HepG2 (cell line): ENCODE data around the gene MPP1. TPM values are rescaled to one million over a fixed set of nuclear protein-coding genes. Genes with fewer than 3 reads are reported as not detected.

Experiments
- ATAC-seq: fragments of 200-7000 bp; cut with Tn5 transposase; 3 replicates; pipeline ENCODE4 v1.9.1; 2020; ENCODE audit warnings: mild to moderate bottlenecking, moderate library complexity
- BruUV-seq: library from RNA; stranded (reverse); fragments of 400-500 nt; replicated peaks from 2 replicates; lab custom pipeline; 2021; lab: Mats Ljungman, UMichigan
- CTCF ChIA-PET: fragments of 300-600 bp; formaldehyde crosslinking; extraction: SDS; loops from one replicate; lab custom pipeline; 2021; ENCODE audit warnings: low total read pairs, inconsistent platforms, low intra/inter-chr PET ratio; lab: Yijun Ruan, JAX
- POLR2A ChIA-PET: fragments of 350-600 bp; sonication (Branson Sonifier 250); formaldehyde crosslinking; loops from one replicate; lab custom pipeline; 2020; ENCODE audit warnings: antibody characterized with exemption, inconsistent platforms; lab: Yijun Ruan, JAX
- DNase-seq: peaks from one replicate; pipeline ENCODE4 v3.0.0-alpha.2; 2015; ENCODE audit warnings: low spot score
- FAIRE-seq: peaks from 3 replicates; lab custom pipeline; 2011; peaks lifted over from hg19 to GRCh38; lab: Jason Lieb, UNC
- H2AFZ ChIP-seq: one replicate; pipeline ENCODE4 v1.6.1; 2011; ENCODE audit warnings: low read length, inconsistent platforms
- H3K27ac ChIP-seq: fragments of 300-600 bp; 3 replicates; pipeline ENCODE4 v1.8.0; 2011; ENCODE audit warnings: mixed run types, mild to moderate bottlenecking, mixed read lengths, low read length, inconsistent platforms; ENCODE audit not compliant: insufficient read depth; ENCODE audit errors: extremely low read length
- H3K27me3 ChIP-seq, 2 experiments: fragments of 200-600 bp in 1 of 2; 2 replicates in 1 of 2; 3 replicates in 1 of 2; pipeline versions ENCODE4 v1.6.0 to v1.8.0; 2011; ENCODE audit warnings: low read length in 2 of 2, mild to moderate bottlenecking in 2 of 2, moderate library complexity in 2 of 2, inconsistent platforms in 1 of 2; ENCODE audit not compliant: insufficient read depth in 2 of 2, control insufficient read depth in 1 of 2
- H3K36me3 ChIP-seq, 2 experiments: fragments of 200-600 bp in 1 of 2; replicated peaks in 1 of 2; 2 replicates in 1 of 2; 3 replicates in 1 of 2; pipeline versions ENCODE4 v1.5.1 to v1.8.0; 2011; ENCODE audit warnings: low read length in 2 of 2, inconsistent platforms in 1 of 2; ENCODE audit not compliant: insufficient read depth in 2 of 2, control insufficient read depth in 1 of 2
- H3K4me1 ChIP-seq: 2 replicates; pipeline ENCODE4 v1.5.1; 2012; ENCODE audit warnings: low read length, inconsistent platforms; ENCODE audit not compliant: insufficient read depth
- H3K4me2 ChIP-seq: 2 replicates; pipeline ENCODE4 v1.6.0; 2011; ENCODE audit warnings: low read depth, low read length, inconsistent platforms
- H3K4me3 ChIP-seq, 3 experiments: fragments of 200-600 bp in 1 of 3; sonication (generic), shearing (Covaris generic) in 1 of 3; replicated peaks in 1 of 3; 2 replicates each; pipeline ENCODE4 v1.5.1; 2011 to 2016; ENCODE audit warnings: low read length in 3 of 3, inconsistent platforms in 2 of 3, low read depth in 2 of 3, mild to moderate bottlenecking in 2 of 3, control low read depth in 1 of 3, mixed read lengths in 1 of 3; ENCODE audit not compliant: insufficient read depth in 1 of 3
- H3K79me2 ChIP-seq: one replicate; pipeline ENCODE4 v1.6.1; 2011; ENCODE audit warnings: low read length, inconsistent platforms; ENCODE audit not compliant: insufficient read depth
- H3K9ac ChIP-seq: 2 replicates; pipeline ENCODE4 v1.6.0; 2011; ENCODE audit warnings: mild to moderate bottlenecking, low read depth, low read length, inconsistent platforms; ENCODE audit not compliant: insufficient read depth
- H3K9me3 ChIP-seq: 2 replicates; pipeline ENCODE4 v1.5.1; 2012; ENCODE audit warnings: mild to moderate bottlenecking, low read length
- H4K20me1 ChIP-seq: 2 replicates; pipeline ENCODE4 v1.6.0; 2011; ENCODE audit warnings: inconsistent platforms, mild to moderate bottlenecking, low read length, moderate library complexity; ENCODE audit not compliant: insufficient read depth
- ELF1 ChIP-seq: sonication (generic); formaldehyde crosslinking; IDR thresholded peaks from 2 replicates; pipeline ENCODE4 v1.4.0; 2020; ENCODE audit warnings: missing genetic modification reagents
- GTF2F1 ChIP-seq: fragments of 150-350 bp; IDR thresholded peaks from 2 replicates; pipeline ENCODE4 v1.6.1; 2014; ENCODE audit warnings: low read length
- ZNF496 ChIP-seq: sonication (generic); formaldehyde crosslinking; IDR thresholded peaks from 2 replicates; pipeline ENCODE4 v1.8.1; 2023; ENCODE audit warnings: mild to moderate bottlenecking, moderate library complexity, missing genetic modification reagents; ENCODE audit not compliant: insufficient replicate concordance
- ZNF564 ChIP-seq: sonication (generic); formaldehyde crosslinking; IDR thresholded peaks from 2 replicates; pipeline ENCODE4 v1.8.1; 2023; ENCODE audit warnings: mild to moderate bottlenecking, missing genetic modification reagents
- WGBS: methylation state at CpG from one replicate; pipeline ENCODE4 v1.1.6; 2017; ENCODE audit warnings: low lambda C conversion rate; 5-methylcytosine and 5-hydroxymethylcytosine counted together
- in situ Hi-C: cut with HindIII; loops from 2 replicates; pipeline ENCODE4 v1.10.0; 2017; ENCODE audit warnings: low pct_unique_long_range_greater_than_20kb; ENCODE audit not compliant: extremely low pct_ligation_motif_present
- intact Hi-C: fragments of 100-400 bp; cut with micrococcal nuclease; formaldehyde crosslinking; loops from one replicate; pipeline ENCODE4 v1.10.0; 2022; ENCODE audit not compliant: unreplicated experiment
- polyA plus RNA-seq, 8 experiments: library from polyadenylated mRNA; depleted of rRNA in 3 of 8; stranded (reverse) in 7 of 8; unstranded in 1 of 8; fragments of >200 nt; fragmentation: Illumina TruSeq in 4 of 8; extraction: Trizol in 4 of 8; gene quantifications; 2 replicates each; pipeline versions ENCODE4 v1.2.1 to v1.2.3, GENCODE V29; 2011 to 2016; ENCODE audit warnings: low read depth in 4 of 8, missing spikeins in 1 of 8, mixed read lengths in 1 of 8; ENCODE audit not compliant: insufficient read depth in 1 of 8
- total RNA-seq, 5 experiments: library from RNA; depleted of rRNA; stranded (reverse); fragments of >200 nt; fragmentation: Illumina TruSeq; extraction: Trizol; gene quantifications; 2 replicates each; pipeline ENCODE4 v1.2.3, GENCODE V29; 2016; ENCODE audit warnings: low read depth in 1 of 5
- TF ChIP-seq, protein P1 (sequence below): sonication (generic); formaldehyde crosslinking; IDR thresholded peaks from 2 replicates; pipeline ENCODE4 v1.4.0; 2020; ENCODE audit warnings: missing genetic modification reagents, borderline replicate concordance
- TF ChIP-seq, protein P2 (sequence below): fragments of 450-650 bp; IDR thresholded peaks from 2 replicates; pipeline ENCODE4 v1.6.1; 2016

MPP1 gene
- total and polyA plus RNA-seq, 2 of the 13 experiments (the other 11 are each of a cell fraction or from before 2014, with no cell fraction given): 7.8 to 8.1 TPM

DNA sequence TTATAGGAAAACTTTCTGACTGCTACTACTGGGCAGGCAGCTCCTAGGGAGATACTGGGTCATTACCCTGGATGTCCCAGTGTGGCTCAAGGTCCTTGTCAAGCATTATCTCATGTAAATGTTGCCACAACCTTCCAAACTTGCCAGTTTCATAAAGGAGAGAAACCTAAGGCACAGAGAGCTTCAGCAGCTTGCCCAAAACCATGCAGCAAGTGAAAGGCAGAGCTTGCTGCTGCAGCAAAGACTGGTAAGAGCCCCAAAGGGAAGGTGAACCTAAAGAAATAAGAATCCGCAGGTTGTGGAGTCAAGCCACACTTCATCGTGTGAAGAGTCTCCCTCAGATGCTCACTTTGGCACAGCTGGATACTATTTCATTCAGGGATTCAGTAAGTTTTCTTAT is 2.3 kb downstream of the MPP1 start:
- intact Hi-C loops: no loop called here
- H3K4me2 ChIP-seq: peak overlapping the region; percentile 39; the same call in 1 of the 2 replicates
- TF ChIP-seq, protein P1, sequence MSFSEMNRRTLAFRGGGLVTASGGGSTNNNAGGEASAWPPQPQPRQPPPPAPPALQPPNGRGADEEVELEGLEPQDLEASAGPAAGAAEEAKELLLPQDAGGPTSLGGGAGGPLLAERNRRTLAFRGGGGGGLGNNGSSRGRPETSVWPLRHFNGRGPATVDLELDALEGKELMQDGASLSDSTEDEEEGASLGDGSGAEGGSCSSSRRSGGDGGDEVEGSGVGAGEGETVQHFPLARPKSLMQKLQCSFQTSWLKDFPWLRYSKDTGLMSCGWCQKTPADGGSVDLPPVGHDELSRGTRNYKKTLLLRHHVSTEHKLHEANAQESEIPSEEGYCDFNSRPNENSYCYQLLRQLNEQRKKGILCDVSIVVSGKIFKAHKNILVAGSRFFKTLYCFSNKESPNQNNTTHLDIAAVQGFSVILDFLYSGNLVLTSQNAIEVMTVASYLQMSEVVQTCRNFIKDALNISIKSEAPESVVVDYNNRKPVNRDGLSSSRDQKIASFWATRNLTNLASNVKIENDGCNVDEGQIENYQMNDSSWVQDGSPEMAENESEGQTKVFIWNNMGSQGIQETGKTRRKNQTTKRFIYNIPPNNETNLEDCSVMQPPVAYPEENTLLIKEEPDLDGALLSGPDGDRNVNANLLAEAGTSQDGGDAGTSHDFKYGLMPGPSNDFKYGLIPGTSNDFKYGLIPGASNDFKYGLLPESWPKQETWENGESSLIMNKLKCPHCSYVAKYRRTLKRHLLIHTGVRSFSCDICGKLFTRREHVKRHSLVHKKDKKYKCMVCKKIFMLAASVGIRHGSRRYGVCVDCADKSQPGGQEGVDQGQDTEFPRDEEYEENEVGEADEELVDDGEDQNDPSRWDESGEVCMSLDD (CRISPR knock-in tag): no peak
- TF ChIP-seq, protein P2, sequence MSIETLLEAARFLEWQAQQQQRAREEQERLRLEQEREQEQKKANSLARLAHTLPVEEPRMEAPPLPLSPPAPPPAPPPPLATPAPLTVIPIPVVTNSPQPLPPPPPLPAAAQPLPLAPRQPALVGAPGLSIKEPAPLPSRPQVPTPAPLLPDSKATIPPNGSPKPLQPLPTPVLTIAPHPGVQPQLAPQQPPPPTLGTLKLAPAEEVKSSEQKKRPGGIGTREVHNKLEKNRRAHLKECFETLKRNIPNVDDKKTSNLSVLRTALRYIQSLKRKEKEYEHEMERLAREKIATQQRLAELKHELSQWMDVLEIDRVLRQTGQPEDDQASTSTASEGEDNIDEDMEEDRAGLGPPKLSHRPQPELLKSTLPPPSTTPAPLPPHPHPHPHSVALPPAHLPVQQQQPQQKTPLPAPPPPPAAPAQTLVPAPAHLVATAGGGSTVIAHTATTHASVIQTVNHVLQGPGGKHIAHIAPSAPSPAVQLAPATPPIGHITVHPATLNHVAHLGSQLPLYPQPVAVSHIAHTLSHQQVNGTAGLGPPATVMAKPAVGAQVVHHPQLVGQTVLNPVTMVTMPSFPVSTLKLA: no peak
- TF ChIP-seq GTF2F1: no peak
- TF ChIP-seq ZNF496: no peak
- TF ChIP-seq ZNF564 (CRISPR knock-in tag): no peak
- no peak for TF ChIP-seq ELF1 (CRISPR knock-in tag)
- no peak overlapping the region for H3K27ac ChIP-seq
- CTCF ChIA-PET: no interaction called here
- no peak overlapping the region for H3K4me3 ChIP-seq
- H4K20me1 ChIP-seq: no peaks in the 10 kb centered on the region; the same call in 1 of the 2 replicates
- no peaks in the 10 kb centered on the region for H3K9me3 ChIP-seq
- H3K36me3 ChIP-seq: no peaks in the 10 kb centered on the region
- 0 out of 5 replicates have a peak, but pooled peaks cover 0 to 4% of the 10 kb centered on the region in 2 experiments for H3K27me3 ChIP-seq
- WGBS: 78% methylated on average over 2 of the region's 2 CpGs
- no peak for ATAC-seq
- no peak for FAIRE-seq
- no peak for DNase-seq
- BruUV-seq: no TSS peak
- no peak overlapping the region for H2AFZ ChIP-seq
- peaks cover 71% of the 10 kb centered on the region for H3K4me1 ChIP-seq
- no peaks in the 10 kb centered on the region for H3K79me2 ChIP-seq
- H3K9ac ChIP-seq: no peak overlapping the region
- in situ Hi-C loops: no loop called here
- POLR2A ChIA-PET: no interaction called here
